GM12891 (cell line): ENCODE measurements around the gene FAF1.

Source experiments
- POLR2A ChIP-seq: IDR thresholded peaks from 2 replicates; pipeline ENCODE4 v1.6.1; 2011; ENCODE audit warnings: low read depth, low read length, control low read depth
- TAF1 ChIP-seq: IDR thresholded peaks from 2 replicates; pipeline ENCODE4 v1.6.1; 2011; ENCODE audit warnings: low read depth, low read length, control low read depth

GRCh38 chr1:50412813-50413476, 547.1 kb downstream of the FAF1 start:
- no peak for TF ChIP-seq POLR2A
- TF ChIP-seq TAF1, result no peak
